Trophoblast cell (in vitro differentiated cells and primary cell): Measurements from ENCODE around the gene HOXB9.

Source experiments
- DNase-seq, 2 donors: peaks; one replicate each; pipeline ENCODE4 v3.0.0-alpha.2; 2016
- H2AFZ ChIP-seq: 2 replicates; pipeline ENCODE4 v1.6.1; 2013; ENCODE audit warnings: low read length, moderate library complexity, mild to moderate bottlenecking; ENCODE audit not compliant: insufficient read depth, poor library complexity
- H2AK5ac ChIP-seq: 2 replicates; pipeline ENCODE4 v1.6.1; 2013; ENCODE audit warnings: mild to moderate bottlenecking, low read length
- H2BK120ac ChIP-seq: 2 replicates; pipeline ENCODE4 v1.6.1; 2013; ENCODE audit warnings: low read length, mild to moderate bottlenecking, moderate library complexity; ENCODE audit not compliant: insufficient read depth, poor library complexity
- H2BK12ac ChIP-seq: 2 replicates; pipeline ENCODE4 v1.6.1; 2013; ENCODE audit warnings: mild to moderate bottlenecking, low read length, moderate library complexity
- H2BK5ac ChIP-seq: 2 replicates; pipeline ENCODE4 v1.6.1; 2013; ENCODE audit warnings: low read length, low read depth, moderate library complexity, mild to moderate bottlenecking; ENCODE audit not compliant: poor library complexity
- H3K14ac ChIP-seq: 2 replicates; pipeline ENCODE4 v1.6.1; 2013; ENCODE audit warnings: mild to moderate bottlenecking, low read length
- H3K18ac ChIP-seq: 2 replicates; pipeline ENCODE4 v1.6.1; 2013; ENCODE audit warnings: mild to moderate bottlenecking, low read length
- H3K23ac ChIP-seq: 2 replicates; pipeline ENCODE4 v1.6.1; 2013; ENCODE audit warnings: low read length
- H3K27ac ChIP-seq: 2 replicates; pipeline ENCODE4 v1.5.1; 2013; ENCODE audit warnings: low read depth, mild to moderate bottlenecking, inconsistent platforms, low read length, moderate library complexity
- H3K27me3 ChIP-seq: 2 replicates; pipeline ENCODE4 v1.6.1; 2013; ENCODE audit warnings: inconsistent platforms, mild to moderate bottlenecking, low read length, moderate library complexity; ENCODE audit not compliant: insufficient read depth
- H3K36me3 ChIP-seq, 2 experiments: 1 replicate in 1 of 2; 2 replicates in 1 of 2; pipeline ENCODE4 v1.6.1; 2013; ENCODE audit warnings: low read length in 2 of 2, mild to moderate bottlenecking in 2 of 2, moderate library complexity in 1 of 2; ENCODE audit not compliant: insufficient read depth in 2 of 2, control insufficient read depth in 1 of 2
- H3K4ac ChIP-seq: 2 replicates; pipeline ENCODE4 v1.6.1; 2013; ENCODE audit warnings: low read depth, mild to moderate bottlenecking, low read length, moderate library complexity
- H3K4me1 ChIP-seq, 2 experiments: 1 replicate in 1 of 2; 2 replicates in 1 of 2; pipeline ENCODE4 v1.6.1; 2013; ENCODE audit warnings: low read length in 2 of 2, mild to moderate bottlenecking in 2 of 2, moderate library complexity in 1 of 2; ENCODE audit not compliant: insufficient read depth in 2 of 2, control insufficient read depth in 1 of 2
- H3K4me2 ChIP-seq: 2 replicates; pipeline ENCODE4 v1.6.1; 2013; ENCODE audit warnings: inconsistent platforms, mild to moderate bottlenecking, low read length, moderate library complexity
- H3K4me3 ChIP-seq: 2 replicates; pipeline ENCODE4 v1.5.1; 2013; ENCODE audit warnings: mild to moderate bottlenecking, low read depth, low read length, inconsistent platforms
- H3K79me1 ChIP-seq: one replicate; pipeline ENCODE4 v1.6.1; 2013; ENCODE audit warnings: low read length
- H3K79me2 ChIP-seq: 2 replicates; pipeline ENCODE4 v1.6.1; 2013; ENCODE audit warnings: low read length, mild to moderate bottlenecking; ENCODE audit not compliant: control insufficient read depth, insufficient read depth, poor library complexity
- H3K9ac ChIP-seq: 2 replicates; pipeline ENCODE4 v1.6.1; 2013; ENCODE audit warnings: mild to moderate bottlenecking, low read length
- H3K9me3 ChIP-seq: 2 replicates; pipeline ENCODE4 v1.6.1; 2013; ENCODE audit warnings: low read depth, mild to moderate bottlenecking, control low read depth, inconsistent platforms, low read length; ENCODE audit not compliant: insufficient read depth
- H4K12ac ChIP-seq: 2 replicates; pipeline ENCODE4 v1.6.1; 2013; ENCODE audit warnings: low read depth, mild to moderate bottlenecking, low read length, moderate library complexity
- H4K8ac ChIP-seq: 2 replicates; pipeline ENCODE4 v1.6.1; 2013; ENCODE audit warnings: low read depth, mild to moderate bottlenecking, low read length, moderate library complexity
- H4K91ac ChIP-seq: one replicate; pipeline ENCODE4 v1.6.1; 2013; ENCODE audit warnings: low read depth, mild to moderate bottlenecking, low read length, moderate library complexity
- WGBS: extraction: QIAGEN DNeasy Blood & Tissue Kit; methylation state at CpG from one replicate; pipeline ENCODE4 v1.1.7; 2013; ENCODE audit warnings: missing lambda C conversion rate; ENCODE audit not compliant: insufficient read length, insufficient coverage; ENCODE audit errors: extremely low coverage; 5-methylcytosine and 5-hydroxymethylcytosine counted together

HOXB9 gene

DNA sequence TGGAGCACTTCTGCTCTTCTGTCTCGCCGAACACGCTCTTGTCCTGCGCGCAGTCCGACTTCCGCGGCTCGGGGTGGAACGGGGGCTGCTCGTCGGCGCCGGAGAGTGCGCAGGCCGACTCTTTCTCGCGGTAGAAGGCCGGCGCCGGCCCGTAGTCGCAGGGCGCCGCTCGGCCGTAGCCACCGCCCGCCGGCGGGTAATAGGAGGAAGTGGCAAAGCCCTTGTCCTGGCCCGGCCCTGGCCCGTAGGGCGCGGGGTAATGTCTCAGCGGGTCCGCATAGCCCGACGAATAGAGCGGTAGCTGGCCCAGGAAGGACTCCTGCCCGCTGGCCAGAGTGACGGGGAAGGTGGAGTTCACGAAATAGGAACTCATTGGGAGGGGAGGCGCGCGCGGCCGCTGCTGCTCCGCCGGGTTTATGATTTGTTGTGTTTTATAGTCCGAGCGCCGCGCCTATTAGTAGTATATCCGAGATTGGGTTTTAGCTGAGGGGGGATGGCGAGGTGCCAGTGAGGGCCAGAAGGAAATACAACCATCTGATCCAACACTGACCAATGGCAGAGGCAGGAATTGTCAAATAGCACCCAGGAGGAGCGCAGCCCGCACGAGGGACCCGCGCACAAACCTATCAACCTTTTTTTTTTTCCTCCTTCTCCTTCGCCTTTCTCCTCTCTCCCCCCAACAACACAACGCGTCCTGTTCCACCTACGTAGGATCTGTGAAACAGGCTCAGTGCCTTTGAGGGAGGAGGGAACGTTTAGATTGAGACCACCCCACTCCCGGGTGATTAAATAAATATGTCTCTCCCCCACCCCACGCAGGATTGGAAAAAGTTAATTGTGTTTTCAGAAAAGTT lies 28.2 kb downstream of the HOXB9 start:
- peaks cover 36 to 52% of the 10 kb centered on the region in 2 experiments for H3K4me1 ChIP-seq
- no peak overlapping the region for H4K12ac ChIP-seq
- H3K23ac ChIP-seq = no peak overlapping the region
- peaks cover 10% of the 10 kb centered on the region for H3K27me3 ChIP-seq
- no peak overlapping the region for H2BK12ac ChIP-seq
- H3K27ac ChIP-seq = peak overlapping the region; percentile 35
- peak overlapping the region; percentile 75 for H4K8ac ChIP-seq
- H2AK5ac ChIP-seq = no peak overlapping the region
- peak overlapping the region; percentile 50 for H3K18ac ChIP-seq
- peaks cover 11% of the 10 kb centered on the region for H3K79me2 ChIP-seq
- H3K4me3 ChIP-seq = peak overlapping the region; percentile 70
- peak overlapping the region; percentile 31 for H3K4ac ChIP-seq
- peaks cover 3 to 10% of the 10 kb centered on the region in 2 experiments for H3K36me3 ChIP-seq
- H4K91ac ChIP-seq = peak overlapping the region; percentile 84
- peak overlapping the region; percentile 19 for H3K14ac ChIP-seq
- H3K9me3 ChIP-seq = no peaks in the 10 kb centered on the region
- H3K9ac ChIP-seq = peak overlapping the region; percentile 62
- peak; percentile 16 to 55 for DNase-seq
- peak overlapping the region; percentile 29 for H2BK120ac ChIP-seq
- peak overlapping the region; percentile 84 for H3K4me2 ChIP-seq
- H2BK5ac ChIP-seq = peak overlapping the region; percentile 24
- H2AFZ ChIP-seq = peak overlapping the region; percentile 49
- H3K79me1 ChIP-seq = peaks cover 31% of the 10 kb centered on the region
- no CpG with 5 or more reads among the region's 68 CpGs for WGBS

GRCh38 chr17:48597528-48597777 lies 28.7 kb downstream of the HOXB9 start:
- no peaks in the 10 kb centered on the region for H3K9me3 ChIP-seq
- H2BK120ac ChIP-seq = peak overlapping the region; percentile 29
- H4K12ac ChIP-seq = peak overlapping the region; percentile 3
- H3K4me3 ChIP-seq = peak overlapping the region; percentile 70
- H2BK5ac ChIP-seq = peak overlapping the region; percentile 28
- H3K9ac ChIP-seq = peak overlapping the region; percentile 62
- peak overlapping the region; percentile 84 for H3K4me2 ChIP-seq
- H3K79me1 ChIP-seq = peaks cover 32% of the 10 kb centered on the region
- peak overlapping the region; percentile 49 for H2AFZ ChIP-seq
- peak overlapping the region; percentile 31 for H3K4ac ChIP-seq
- peak overlapping the region; percentile 84 for H4K91ac ChIP-seq
- H3K14ac ChIP-seq = peak overlapping the region; percentile 19
- H4K8ac ChIP-seq = peak overlapping the region; percentile 75
- H3K36me3 ChIP-seq = peaks cover 3 to 10% of the 10 kb centered on the region in 2 experiments
- H3K23ac ChIP-seq = no peak overlapping the region
- H3K27ac ChIP-seq = peak overlapping the region; percentile 35
- peaks cover 34 to 53% of the 10 kb centered on the region in 2 experiments for H3K4me1 ChIP-seq
- peaks cover 10% of the 10 kb centered on the region for H3K27me3 ChIP-seq
- no peak for DNase-seq
- no peak overlapping the region for H2AK5ac ChIP-seq
- peak overlapping the region; percentile 50 for H3K18ac ChIP-seq
- H2BK12ac ChIP-seq = no peak overlapping the region
- no CpG with 5 or more reads among the region's 16 CpGs for WGBS
- peaks cover 11% of the 10 kb centered on the region for H3K79me2 ChIP-seq

DNA sequence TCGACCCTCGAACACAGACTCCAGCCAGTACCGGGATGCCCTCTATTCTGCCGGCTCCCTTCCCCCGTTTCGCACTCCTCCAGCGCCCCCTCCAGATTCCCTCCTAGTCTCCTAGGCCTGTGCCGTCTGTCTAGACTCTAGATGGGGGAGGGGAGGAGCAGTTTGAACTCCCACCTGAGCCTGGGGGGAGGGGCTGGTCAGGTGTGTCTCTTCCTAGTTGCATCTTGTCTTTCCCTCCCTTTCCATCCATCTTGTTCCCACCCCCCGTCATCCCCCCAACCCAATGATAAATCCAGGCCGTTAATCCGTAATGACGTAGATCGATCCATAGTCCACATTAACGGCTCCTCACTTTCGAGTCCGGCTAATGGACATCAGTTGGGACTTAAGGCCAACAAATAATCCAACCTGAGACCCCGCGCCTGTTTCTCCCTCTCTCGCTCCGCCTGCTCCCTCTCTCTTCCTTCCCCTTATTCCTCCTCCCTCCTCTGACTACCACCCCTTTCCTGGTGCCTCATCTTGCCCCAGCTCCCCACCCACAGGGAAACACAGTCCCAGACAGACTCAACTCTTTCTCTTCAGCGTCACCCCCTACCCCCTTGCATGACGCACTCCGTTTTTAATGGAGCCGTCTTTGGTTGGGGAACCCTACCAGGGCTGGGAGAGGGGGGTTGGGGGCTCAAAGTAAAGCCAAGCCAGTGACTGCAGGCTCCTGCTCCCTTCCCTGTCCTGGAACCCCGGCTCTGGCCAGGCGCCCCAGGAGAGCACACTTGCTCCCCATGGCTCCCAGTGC lies 29.2 kb downstream of the HOXB9 start:
- WGBS = no CpG with 5 or more reads among the region's 26 CpGs

DNA sequence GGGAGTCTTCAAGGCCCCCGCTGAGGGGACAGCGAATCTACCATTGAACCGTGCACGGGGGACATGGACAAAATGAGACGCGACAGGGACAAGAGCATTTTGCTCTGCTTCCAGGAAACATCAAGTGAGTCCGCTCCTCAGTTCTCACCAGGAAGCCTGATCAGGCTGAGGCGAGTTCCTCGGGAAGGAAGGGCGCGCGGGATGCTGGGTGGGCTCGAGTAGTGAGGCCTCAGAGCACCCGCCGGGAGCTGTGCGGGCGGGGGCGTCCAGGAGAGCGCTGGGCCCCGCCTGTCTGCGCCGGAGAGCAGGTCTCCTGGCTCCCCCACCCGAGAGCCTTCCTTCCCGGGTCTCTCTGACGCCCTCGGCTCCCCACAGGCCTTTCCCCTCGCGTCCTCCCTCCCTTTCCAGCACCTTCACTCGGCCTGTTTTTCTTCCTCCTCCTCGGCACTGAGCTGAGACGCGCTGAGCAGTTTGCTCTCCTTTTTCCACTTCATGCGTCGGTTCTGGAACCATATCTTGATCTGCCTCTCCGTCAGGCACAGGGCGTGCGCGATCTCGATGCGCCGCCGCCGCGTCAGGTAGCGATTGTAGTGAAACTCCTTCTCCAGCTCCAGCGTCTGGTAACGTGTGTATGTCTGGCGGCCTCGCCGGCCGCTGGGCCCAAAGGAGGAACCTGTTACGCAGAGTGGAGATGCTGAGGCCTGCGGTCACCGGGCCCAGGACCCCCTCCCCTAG lies 30.0 kb downstream of the HOXB9 start:
- WGBS = no CpG with 5 or more reads among the region's 54 CpGs
- Histone ChIP-seq H3K36me3 (peaks cover 3 to 10% of the 10 kb centered on the region in 2 experiments), H3K18ac (peak overlapping the region; percentile 8), H2AFZ (no peak overlapping the region), H2BK5ac (no peak overlapping the region), H2BK120ac (peak overlapping the region; percentile 54), H3K23ac (no peak overlapping the region), H3K4me3 (peak overlapping the region; percentile 70), H3K4me1 (peaks cover 28 to 47% of the 10 kb centered on the region in 2 experiments), H2AK5ac (peak overlapping the region; percentile 36), H4K91ac (peak overlapping the region; percentile 52), H3K79me2 (peaks cover 11% of the 10 kb centered on the region), H3K14ac (peak overlapping the region; percentile 62), H3K4ac (peak overlapping the region; percentile 21), H3K9ac (peak overlapping the region; percentile 0), H4K12ac (peak overlapping the region; percentile 9), H2BK12ac (peak overlapping the region; percentile 6), H3K27me3 (peaks cover 3% of the 10 kb centered on the region), H3K27ac (no peak overlapping the region), H3K9me3 (no peaks in the 10 kb centered on the region), H4K8ac (peak overlapping the region; percentile 31), H3K79me1 (peaks cover 30% of the 10 kb centered on the region), H3K4me2 (peak overlapping the region; percentile 84)
- no peak for DNase-seq

More for the DNA sequence above, 29.2 kb downstream of the HOXB9 start:
- Histone ChIP-seq H3K27me3 (peaks cover 9% of the 10 kb centered on the region), H2AFZ (peak overlapping the region; percentile 49), H3K9me3 (no peaks in the 10 kb centered on the region), H4K91ac (peak overlapping the region; percentile 84), H4K12ac (peak overlapping the region; percentile 3), H4K8ac (peak overlapping the region; percentile 75), H2BK12ac (peak overlapping the region; percentile 9), H3K27ac (peak overlapping the region; percentile 35), H3K4me2 (peak overlapping the region; percentile 84), H3K4me1 (peaks cover 34 to 53% of the 10 kb centered on the region in 2 experiments), H2BK120ac (peak overlapping the region; percentile 2), H3K14ac (peak overlapping the region; percentile 19), H3K4me3 (peak overlapping the region; percentile 70), H3K23ac (no peak overlapping the region), H3K9ac (peak overlapping the region; percentile 18), H2BK5ac (peak overlapping the region; percentile 28), H3K18ac (peak overlapping the region; percentile 50), H3K36me3 (peaks cover 3 to 10% of the 10 kb centered on the region in 2 experiments), H3K4ac (peak overlapping the region; percentile 31), H2AK5ac (no peak overlapping the region), H3K79me1 (peaks cover 32% of the 10 kb centered on the region), H3K79me2 (peaks cover 11% of the 10 kb centered on the region)
- DNase-seq = no peak
